Fibroblast of skin of back (primary cell): ENCODE data around the gene MTA1.

Experiments
- DNase-seq: peaks from one replicate; pipeline ENCODE4 v3.0.0-alpha.2; 2013

MTA1 gene

GRCh38 chr14:105477660-105478397 is 58.2 kb downstream of the MTA1 start:
- DNase-seq = no peak

GRCh38 chr14:105478398-105479251 is 59.0 kb downstream of the MTA1 start:
- DNase-seq = no peak

GRCh38 chr14:105479431-105480158 is 60.0 kb downstream of the MTA1 start:
- no peak for DNase-seq

- DNase-seq = no peak
These were observed 60.6 kb downstream of the MTA1 start for GRCh38 chr14:105480199-105480746.

- DNase-seq = peak; percentile 84
These were observed 61.5 kb downstream of the MTA1 start for GRCh38 chr14:105480807-105481801.

- DNase-seq = peak; percentile 97
These were observed 62.3 kb downstream of the MTA1 start for GRCh38 chr14:105481886-105482457.

- no peak for DNase-seq
These were observed 63.0 kb downstream of the MTA1 start for GRCh38 chr14:105482486-105483110.

GRCh38 chr14:105483300-105484068 is 63.9 kb downstream of the MTA1 start:
- peak; percentile 26 for DNase-seq

GRCh38 chr14:105484069-105484996 is 64.7 kb downstream of the MTA1 start:
- peak; percentile 45 for DNase-seq

GRCh38 chr14:105484997-105485393 is 65.4 kb downstream of the MTA1 start:
- no peak for DNase-seq

- peak; percentile 39 for DNase-seq
These were observed 66.1 kb downstream of the MTA1 start for GRCh38 chr14:105485739-105486162.

- no peak for DNase-seq
These were observed 66.7 kb downstream of the MTA1 start, which contains the start of gene CRIP1 for GRCh38 chr14:105486163-105486973. Gene CRIP1, plus strand, starts transcription at chr14:105486886. Its CDS starts 374 bp downstream, at chr14:105487260.

GRCh38 chr14:105486974-105487448 is 67.4 kb downstream of the MTA1 start:
- no peak for DNase-seq

GRCh38 chr14:105487449-105487985 is 67.9 kb downstream of the MTA1 start:
- no peak for DNase-seq

GRCh38 chr14:105487986-105488777 is 68.6 kb downstream of the MTA1 start:
- DNase-seq = no peak
